Hepatocyte (in vitro differentiated cells): Measurements from ENCODE around the gene ZNF544.

Experiments used
- CTCF ChIP-seq: fragments of 200-600 bp; sonication (generic); IDR thresholded peaks from 2 replicates; pipeline ENCODE4 v1.5.1; 2016; ENCODE audit warnings: antibody characterized with exemption, mild to moderate bottlenecking; ENCODE audit not compliant: poor library complexity
- EZH2 ChIP-seq: fragments of 200-600 bp; sonication (generic); IDR thresholded peaks from 2 replicates; pipeline ENCODE4 v1.6.1; 2016; ENCODE audit warnings: antibody characterized with exemption, mild to moderate bottlenecking, borderline replicate concordance

- TF ChIP-seq CTCF: no peak
- no peak for TF ChIP-seq EZH2
Measured at GRCh38 chr19:58311345-58311865, 82.7 kb downstream of the ZNF544 start.
